ENCODE data around the gene BEX3.
"Not testable (repeated sequence)": the region's sequence is repeated elsewhere in the genome, so short reads cannot be mapped to it uniquely, and the experiment has no call there.

BEX3 gene

GRCh38 chrX:103384672-103385071 is 8.3 kb downstream of the BEX3 start:
- DNase-seq, result no peak

DNA sequence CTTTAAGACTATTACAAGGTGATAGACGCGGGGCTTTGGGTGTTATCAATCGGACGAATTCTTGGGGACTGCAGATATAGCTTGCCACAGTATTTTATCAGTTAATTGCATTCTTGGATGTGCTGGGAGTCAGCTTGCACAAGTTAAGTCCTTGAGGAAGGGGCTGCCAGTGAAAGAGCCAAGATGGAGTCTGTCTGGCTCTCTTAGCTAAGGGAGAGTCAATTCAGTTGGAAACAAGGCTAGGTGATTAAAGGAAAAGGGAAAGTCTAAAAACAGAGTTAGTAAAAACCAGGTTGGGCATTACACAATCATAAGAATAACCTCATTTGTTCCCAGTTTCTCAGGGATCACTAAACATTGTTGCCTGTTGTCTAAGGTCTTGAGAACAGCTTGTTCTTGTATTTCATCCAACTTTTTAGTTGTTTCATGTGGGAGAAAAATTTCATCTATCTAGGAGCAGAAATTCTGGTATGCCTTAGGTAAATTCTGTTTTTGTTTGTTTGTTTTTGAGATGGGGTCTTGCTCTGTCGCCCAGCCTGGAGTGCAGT is 9.0 kb downstream of the BEX3 start:
- DNase-seq, result not testable (repeated sequence)

- no peak for DNase-seq
These were observed 10.0 kb downstream of the BEX3 start for GRCh38 chrX:103386332-103386731.

- no peak for DNase-seq
These were observed 17.1 kb downstream of the BEX3 start for GRCh38 chrX:103393487-103393886.

- no peak for DNase-seq
These were observed 19.8 kb downstream of the BEX3 start for GRCh38 chrX:103396186-103396585.

- DNase-seq, result no peak
These were observed 20.3 kb downstream of the BEX3 start for GRCh38 chrX:103396660-103397059.

DNA sequence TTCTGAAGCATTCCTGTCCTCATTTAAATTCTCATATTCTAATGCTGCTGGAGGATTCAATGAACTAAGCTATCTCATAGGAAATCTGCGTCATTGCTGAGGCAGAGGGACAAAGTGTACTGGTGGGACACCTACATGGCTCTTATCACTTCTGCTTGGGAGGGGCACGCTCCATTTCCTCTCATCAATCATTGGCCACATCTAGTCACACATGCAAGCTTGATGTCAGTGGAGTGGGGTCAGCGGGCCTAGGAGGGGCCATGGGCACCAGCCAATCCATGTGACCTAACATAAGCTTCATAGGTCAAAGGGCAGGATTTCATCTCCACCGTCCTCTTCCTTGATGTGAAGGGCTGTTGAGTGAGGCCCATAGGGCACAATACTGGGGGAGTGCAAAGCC is 21.4 kb downstream of the BEX3 start:
- no peak for DNase-seq

GRCh38 chrX:103398421-103398864 is 22.1 kb downstream of the BEX3 start:
- no peak for DNase-seq

DNA sequence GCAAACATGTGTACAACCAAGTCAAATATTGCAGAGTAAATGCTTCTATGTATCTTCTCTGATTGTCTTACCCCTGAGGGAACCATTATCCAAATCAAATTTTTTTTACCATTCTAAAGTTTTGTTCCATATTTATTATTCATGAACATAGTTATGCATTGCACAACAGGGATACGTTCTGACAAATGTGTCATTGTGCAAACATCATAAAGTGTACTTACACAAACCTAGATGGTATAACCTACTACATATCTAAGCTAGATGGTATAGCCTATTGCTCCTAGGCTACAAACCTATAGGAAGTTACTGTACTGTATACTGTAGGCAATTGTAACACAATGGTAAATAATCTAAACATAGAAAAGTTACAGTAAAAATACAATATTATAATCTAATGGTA is 23.4 kb downstream of the BEX3 start:
- DNase-seq, result no peak

DNA sequence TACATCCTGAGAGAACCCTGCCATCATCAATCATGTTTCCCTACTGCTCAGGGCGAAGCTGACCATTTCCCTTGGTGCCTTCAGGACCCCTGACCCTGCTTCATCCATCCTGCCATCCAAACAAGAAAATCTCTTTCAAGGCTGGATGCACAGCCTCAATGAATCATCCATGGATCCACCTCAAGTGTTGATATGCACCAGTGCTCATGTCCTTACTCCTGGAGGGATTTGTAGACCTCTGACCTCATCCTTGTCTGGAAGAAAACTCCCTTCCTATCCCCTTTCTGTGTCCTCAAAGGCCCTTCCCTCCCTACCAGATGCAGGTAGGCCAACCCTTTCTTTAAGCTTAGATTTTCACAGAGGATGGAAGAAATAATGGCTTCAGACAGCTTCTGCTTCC is 24.6 kb downstream of the BEX3 start:
- no peak for DNase-seq

GRCh38 chrX:103404231-103405008 is 28.1 kb downstream of the BEX3 start:
- DNase-seq, result peak; percentile 28

DNA sequence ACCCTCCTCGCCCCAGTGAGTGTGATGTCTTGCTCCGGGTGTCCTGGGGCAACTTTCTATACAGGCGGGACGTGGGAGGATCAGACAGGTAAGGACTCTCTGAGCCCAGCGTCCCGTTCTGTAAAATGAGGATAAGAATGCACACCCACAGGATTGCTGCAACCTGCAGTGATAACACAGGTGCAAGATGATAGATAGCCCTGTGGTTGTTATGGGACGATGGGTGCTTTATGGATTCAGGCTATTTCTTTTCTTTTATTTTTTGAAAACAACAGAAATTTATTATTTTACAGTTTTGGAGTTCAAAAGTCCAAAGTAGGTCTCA is 28.6 kb downstream of the BEX3 start:
- DNase-seq, result no peak

GRCh38 chrX:103406256-103406655 is 29.9 kb downstream of the BEX3 start:
- no peak for DNase-seq

- no peak for DNase-seq
These were observed 31.4 kb downstream of the BEX3 start for GRCh38 chrX:103407776-103408175.

- not testable (repeated sequence) for DNase-seq
These were observed 35.4 kb downstream of the BEX3 start for GRCh38 chrX:103411721-103412120.

GRCh38 chrX:103413705-103414387 is 37.5 kb downstream of the BEX3 start:
- DNase-seq, result no peak

- DNase-seq, result no peak
These were observed 38.2 kb downstream of the BEX3 start for GRCh38 chrX:103414561-103414960.

DNA sequence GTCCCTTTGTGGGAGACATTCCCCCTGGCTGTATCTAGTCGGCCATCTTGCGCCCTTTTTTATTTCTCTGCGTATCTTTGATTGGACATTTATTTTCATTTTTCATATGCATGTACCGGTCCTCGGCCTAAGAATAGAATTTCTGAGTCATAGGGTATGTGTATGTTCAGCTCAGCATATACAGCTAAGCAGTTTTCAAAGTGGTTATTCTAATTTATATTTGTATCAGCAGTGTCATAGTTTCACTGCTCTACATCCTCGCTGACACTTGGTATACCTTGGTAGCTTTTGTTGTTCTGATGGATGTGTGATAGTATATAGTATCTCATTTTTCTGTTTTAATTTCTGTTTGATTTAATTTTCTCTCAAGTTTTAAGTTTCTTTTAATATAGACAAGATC is 38.7 kb downstream of the BEX3 start:
- no peak for DNase-seq

DNA sequence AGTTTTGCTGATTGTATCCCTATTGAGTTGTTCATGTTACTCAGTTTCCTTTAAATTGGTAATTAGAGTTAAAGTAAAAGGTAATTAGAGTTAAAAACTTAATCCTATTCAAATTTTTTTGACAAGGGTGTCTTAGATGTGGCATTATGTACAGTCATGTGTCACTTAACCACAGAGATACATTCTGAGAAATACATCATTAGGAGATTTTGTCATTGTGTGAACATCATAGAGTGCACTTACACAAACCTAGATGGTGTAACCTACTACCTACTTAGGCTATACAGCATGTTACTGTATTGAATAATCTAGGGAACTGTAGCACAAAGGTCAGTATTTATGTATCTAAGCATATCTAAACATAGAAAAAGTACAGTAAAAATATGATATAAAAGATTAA is 39.2 kb downstream of the BEX3 start:
- DNase-seq, result no peak

GRCh38 chrX:103417370-103417769 is 41.0 kb downstream of the BEX3 start:
- DNase-seq, result no peak

DNA sequence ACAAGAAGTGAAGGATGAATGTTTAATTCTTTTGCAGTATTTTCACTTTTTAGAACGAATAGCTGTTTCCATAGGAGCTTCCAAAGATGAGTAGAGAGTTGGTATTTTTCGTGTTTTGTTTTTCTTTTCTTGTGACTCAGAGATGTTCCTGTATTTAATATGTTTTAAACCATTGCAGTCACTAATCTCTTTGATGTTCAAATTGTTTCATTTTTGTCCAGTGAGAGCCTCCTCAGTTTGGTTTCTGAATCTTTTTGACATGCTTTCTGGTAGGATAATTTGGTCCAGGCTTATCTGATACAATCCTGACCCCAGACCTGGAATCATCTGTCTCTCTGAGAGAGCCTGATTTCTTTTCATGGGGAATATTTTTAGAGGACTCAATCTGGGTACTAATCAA is 41.6 kb downstream of the BEX3 start:
- DNase-seq, result no peak

DNA sequence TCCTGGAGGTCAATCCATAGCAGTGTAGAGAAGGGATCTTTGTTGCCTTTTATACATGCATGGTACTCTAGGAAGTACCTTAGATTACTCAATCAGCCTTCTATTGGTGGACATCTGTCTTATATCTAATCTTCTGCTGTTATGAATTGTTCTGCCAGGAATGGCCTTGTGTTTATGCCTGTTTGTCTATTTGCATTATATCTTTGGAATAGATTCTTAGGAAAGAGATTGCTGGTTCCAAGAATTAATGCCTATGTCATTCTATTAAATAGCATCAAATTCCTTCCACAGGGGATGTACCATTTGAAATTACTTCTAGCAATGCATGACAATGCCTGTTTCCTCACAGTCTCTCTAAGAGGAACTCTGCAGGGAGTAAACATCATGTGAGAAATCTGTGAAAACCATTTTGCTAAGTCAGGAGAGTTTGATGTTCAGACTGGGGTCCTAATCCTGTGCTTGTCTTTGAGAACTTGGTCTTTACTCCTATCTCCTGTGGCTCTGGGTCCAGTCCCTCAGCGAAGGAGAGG is 42.5 kb downstream of the BEX3 start:
- DNase-seq, result no peak

DNA sequence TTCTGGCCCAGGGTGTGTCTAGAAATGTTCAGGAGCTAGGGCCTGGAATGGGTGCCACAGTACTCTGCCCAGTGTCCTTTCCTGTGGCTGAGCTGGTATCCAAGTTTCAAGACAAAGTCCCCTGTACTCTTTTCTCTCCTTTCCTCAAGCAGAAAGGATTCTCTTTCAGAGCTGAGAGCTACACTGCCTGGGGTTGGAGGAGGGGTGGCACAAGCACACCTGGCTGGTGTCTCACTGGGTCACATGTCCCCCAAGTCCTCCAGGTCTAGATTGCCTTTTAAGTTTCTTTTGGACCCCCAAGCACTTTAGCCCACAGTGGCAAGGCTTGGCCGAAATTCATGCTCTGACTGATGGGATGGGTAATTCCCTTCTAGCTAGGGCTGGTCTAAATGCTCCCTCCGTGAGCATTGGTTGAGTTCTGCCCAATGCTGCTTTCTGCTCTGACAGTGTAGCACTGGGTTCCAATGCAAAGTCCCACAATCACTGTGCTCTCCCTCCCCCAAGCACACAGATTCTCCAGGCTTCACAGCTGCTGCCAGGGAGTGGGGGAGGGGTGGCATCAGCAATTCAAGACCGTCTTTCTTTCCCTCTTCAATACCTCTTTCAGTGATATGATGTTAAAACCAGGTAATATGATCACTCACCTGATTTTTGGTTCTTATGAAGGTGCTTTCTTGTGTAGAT is 47.8 kb downstream of the BEX3 start:
- DNase-seq, result peak; percentile 18
